GM18868 (cell line): ENCODE data around the gene ZNF292.
A peak's percentile ranks its signal among the peaks of the same experiment; 100 is the strongest.
"Not testable (repeated sequence)": the region's sequence is repeated elsewhere in the genome, so short reads cannot be mapped to it uniquely, and the experiment has no call there.

Source experiments
- ATAC-seq: cut with Tn5 transposase; IDR thresholded peaks from one replicate; pipeline ENCODE4 v1.9.1; 2021; ENCODE audit warnings: mild to moderate bottlenecking, moderate library complexity; ENCODE audit not compliant: unreplicated experiment

ZNF292 gene

GRCh38 chr6:87154993-87155841 is at the start of gene ZNF292:
TSS of gene ZNF292 (plus strand) at chr6:87155565. CDS start at chr6:87155592, 27 bp downstream.
- ATAC-seq = peak; percentile 78

- ATAC-seq = no peak
Measured at GRCh38 chr6:87105823-87106222, 49.5 kb upstream of the ZNF292 start.

- ATAC-seq = peak; percentile 73
Measured at GRCh38 chr6:87110636-87111035, 44.7 kb upstream of the ZNF292 start.

GRCh38 chr6:87115402-87116135 is 39.8 kb upstream of the ZNF292 start:
- peak; percentile 100 for ATAC-seq

GRCh38 chr6:87116922-87117321 is 38.4 kb upstream of the ZNF292 start:
- no peak for ATAC-seq

GRCh38 chr6:87118054-87118453 is 37.3 kb upstream of the ZNF292 start:
- ATAC-seq = no peak

GRCh38 chr6:87122477-87122876 is 32.9 kb upstream of the ZNF292 start:
- no peak for ATAC-seq

GRCh38 chr6:87124074-87124473 is 31.3 kb upstream of the ZNF292 start:
- ATAC-seq = no peak

GRCh38 chr6:87126501-87126900 is 28.9 kb upstream of the ZNF292 start:
- ATAC-seq = no peak

- ATAC-seq = no peak
Measured at GRCh38 chr6:87127737-87128136, 27.6 kb upstream of the ZNF292 start.

GRCh38 chr6:87136963-87137362 is 18.4 kb upstream of the ZNF292 start:
- no peak for ATAC-seq

GRCh38 chr6:87139236-87139635 is 16.1 kb upstream of the ZNF292 start:
- peak; percentile 75 for ATAC-seq

GRCh38 chr6:87139927-87140326 is 15.4 kb upstream of the ZNF292 start:
- not testable (repeated sequence) for ATAC-seq

GRCh38 chr6:87146363-87146762 is 9.0 kb upstream of the ZNF292 start:
- peak; percentile 95 for ATAC-seq

GRCh38 chr6:87150406-87150805 is 5.0 kb upstream of the ZNF292 start:
- no peak for ATAC-seq

- no peak for ATAC-seq
Measured at GRCh38 chr6:87151471-87151780, 3.9 kb upstream of the ZNF292 start.

- ATAC-seq = peak; percentile 29
Measured at GRCh38 chr6:87151781-87152525, 3.4 kb upstream of the ZNF292 start.

- ATAC-seq = no peak
Measured at GRCh38 chr6:87152526-87152955, 2.8 kb upstream of the ZNF292 start.

- no peak for ATAC-seq
Measured at GRCh38 chr6:87154641-87154992, 748 bp upstream of the ZNF292 start.

GRCh38 chr6:87155842-87156815 is 764 bp downstream of the ZNF292 start:
- peak; percentile 1 for ATAC-seq
